Tibial nerve (tissue), 4 donors: ENCODE measurements around the gene DSTYK.

Source experiments
- EP300 ChIP-seq, 2 donors: sonication (generic); formaldehyde crosslinking; IDR thresholded peaks; one replicate each; pipeline ENCODE4 v1.6.1; 2017; ENCODE audit warnings: antibody characterized with exemption in 2 of 2, mild to moderate bottlenecking in 1 of 2
- TF ChIP-seq, protein P1 (sequence below), 5 experiments: fragments of 200-600 bp in 3 of 5; fragments of 450-650 bp in 2 of 5; sonication (generic) in 3 of 5; IDR thresholded peaks; one replicate each; pipeline ENCODE4 v1.5.1; 2016 to 2019; ENCODE audit warnings: antibody characterized with exemption in 5 of 5, mild to moderate bottlenecking in 3 of 5, moderate library complexity in 2 of 5

- TF ChIP-seq, protein P1, sequence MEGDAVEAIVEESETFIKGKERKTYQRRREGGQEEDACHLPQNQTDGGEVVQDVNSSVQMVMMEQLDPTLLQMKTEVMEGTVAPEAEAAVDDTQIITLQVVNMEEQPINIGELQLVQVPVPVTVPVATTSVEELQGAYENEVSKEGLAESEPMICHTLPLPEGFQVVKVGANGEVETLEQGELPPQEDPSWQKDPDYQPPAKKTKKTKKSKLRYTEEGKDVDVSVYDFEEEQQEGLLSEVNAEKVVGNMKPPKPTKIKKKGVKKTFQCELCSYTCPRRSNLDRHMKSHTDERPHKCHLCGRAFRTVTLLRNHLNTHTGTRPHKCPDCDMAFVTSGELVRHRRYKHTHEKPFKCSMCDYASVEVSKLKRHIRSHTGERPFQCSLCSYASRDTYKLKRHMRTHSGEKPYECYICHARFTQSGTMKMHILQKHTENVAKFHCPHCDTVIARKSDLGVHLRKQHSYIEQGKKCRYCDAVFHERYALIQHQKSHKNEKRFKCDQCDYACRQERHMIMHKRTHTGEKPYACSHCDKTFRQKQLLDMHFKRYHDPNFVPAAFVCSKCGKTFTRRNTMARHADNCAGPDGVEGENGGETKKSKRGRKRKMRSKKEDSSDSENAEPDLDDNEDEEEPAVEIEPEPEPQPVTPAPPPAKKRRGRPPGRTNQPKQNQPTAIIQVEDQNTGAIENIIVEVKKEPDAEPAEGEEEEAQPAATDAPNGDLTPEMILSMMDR (IDR thresholded peaks at IDR 0.05) = no peak
- no peak for TF ChIP-seq EP300 (IDR thresholded peaks at IDR 0.05)
Measured at GRCh38 chr1:205170532-205171269, 40.8 kb downstream of the DSTYK start.
